Body of pancreas (tissue), 4 donors: ENCODE results near the gene IQSEC1.

Experiments used
- CTCF ChIP-seq, 7 experiments: fragments of 450-650 bp in 4 of 7; fragments of 200-600 bp in 3 of 7; sonication (generic) in 3 of 7; IDR thresholded peaks; one replicate each; pipeline ENCODE4 v1.5.1; 2016 to 2019; ENCODE audit warnings: antibody characterized with exemption in 7 of 7
- POLR2A ChIP-seq, 3 donors: fragments of 450-650 bp; IDR thresholded peaks; one replicate each; pipeline ENCODE4 v1.6.1; 2016; ENCODE audit warnings: antibody characterized with exemption in 3 of 3, mild to moderate bottlenecking in 2 of 3

DNA sequence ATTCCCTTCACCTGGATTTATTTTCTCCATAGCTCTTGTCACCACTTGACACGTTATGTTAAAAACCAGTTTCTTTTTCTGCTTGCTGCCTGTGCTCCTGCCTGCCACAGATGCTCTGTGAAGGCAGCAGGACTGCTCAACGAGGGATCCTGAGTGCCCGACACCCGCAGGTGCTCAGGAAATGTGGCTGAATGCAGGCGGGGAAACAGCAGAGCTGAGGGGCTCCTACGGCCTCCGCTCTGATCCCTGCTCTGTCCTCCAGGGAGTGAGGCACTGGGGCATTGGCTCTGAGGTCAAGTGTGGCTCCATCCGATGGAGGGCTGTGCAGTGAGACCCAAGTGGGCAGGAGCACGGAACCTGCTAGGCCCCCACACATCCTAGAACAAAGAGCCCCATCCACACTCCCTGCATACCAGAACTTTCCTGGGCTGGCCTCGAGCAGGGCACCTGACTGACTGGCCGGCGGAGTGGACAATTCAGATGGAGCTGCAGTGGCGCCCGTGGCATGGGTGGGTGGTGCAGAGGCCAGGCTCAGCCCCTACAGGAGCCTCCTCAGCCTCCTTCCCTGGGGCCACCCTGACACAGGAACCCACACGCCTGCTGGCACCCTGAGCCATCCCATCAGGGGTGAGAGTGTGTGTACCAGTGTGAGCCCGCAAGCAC is 27.9 kb downstream of the IQSEC1 start:
- no peak for TF ChIP-seq CTCF (IDR thresholded peaks at IDR 0.05)
- no peak for TF ChIP-seq POLR2A (IDR thresholded peaks at IDR 0.05)
